K562 (cell line): Measurements from ENCODE around the gene LBHD2. TPM values are rescaled to one million over a fixed set of nuclear protein-coding genes. Genes with fewer than 3 reads are reported as not detected.

Experiments used
- ATAC-seq: fragments of 200-7000 bp; cut with Tn5 transposase; 3 replicates; pipeline ENCODE4 v1.9.1; 2020; ENCODE audit warnings: moderate library complexity
- BruUV-seq: library from RNA; stranded (reverse); fragments of 400-500 nt; replicated peaks from 2 replicates; lab custom pipeline; 2021; lab: Mats Ljungman, UMichigan
- CTCF ChIA-PET: fragments of 300-600 bp; formaldehyde crosslinking; extraction: SDS; loops from one replicate; lab custom pipeline; 2021; ENCODE audit warnings: low intra/inter-chr PET ratio; lab: Yijun Ruan, JAX
- POLR2A ChIA-PET: fragments of 300-600, 350-650 bp; sonication (Branson Sonifier 250); formaldehyde crosslinking; extraction: SDS; loops from one replicate; lab custom pipeline; 2021; ENCODE audit warnings: antibody characterized with exemption, inconsistent platforms; lab: Yijun Ruan, JAX
- DNase-seq, 4 experiments: peaks; one replicate each; pipeline versions ENCODE4 v3.0.0 to v3.0.0-alpha.2; 2011 to 2018; ENCODE audit warnings: low spot score in 3 of 4, mixed read lengths in 3 of 4; ENCODE audit errors: extremely low read depth in 1 of 4
- FAIRE-seq: peaks from 2 replicates; lab custom pipeline; 2011; peaks lifted over from hg19 to GRCh38; lab: Jason Lieb, UNC
- H2AFZ ChIP-seq: 2 replicates; pipeline ENCODE4 v1.6.0; 2011; ENCODE audit warnings: low read depth, low read length, control low read depth, inconsistent platforms
- H3K27ac ChIP-seq: fragments of 200-600 bp; 3 replicates; pipeline ENCODE4 v1.8.0; 2011; ENCODE audit warnings: low read depth, mild to moderate bottlenecking, control low read depth, inconsistent platforms, low read length, moderate library complexity, mixed read lengths; ENCODE audit errors: extremely low read depth
- H3K27me3 ChIP-seq, 2 experiments: fragments of 300-600 bp in 1 of 2; 2 replicates in 1 of 2; 3 replicates in 1 of 2; pipeline versions ENCODE4 v1.6.0 to v1.8.0; 2011; ENCODE audit warnings: inconsistent platforms in 2 of 2, low read length in 2 of 2, mild to moderate bottlenecking in 1 of 2, mixed read lengths in 1 of 2, moderate library complexity in 1 of 2; ENCODE audit not compliant: control insufficient read depth in 2 of 2, insufficient read depth in 2 of 2
- H3K36me3 ChIP-seq: fragments of 300-600 bp; 3 replicates; pipeline ENCODE4 v1.8.0; 2011; ENCODE audit warnings: mild to moderate bottlenecking, low read length, inconsistent platforms; ENCODE audit not compliant: control insufficient read depth, insufficient read depth
- H3K4me1 ChIP-seq, 2 experiments: fragments of 200-600 bp in 1 of 2; replicated peaks in 1 of 2; 2 replicates in 1 of 2; 3 replicates in 1 of 2; pipeline versions ENCODE4 v1.5.1 to v1.8.0; 2011; ENCODE audit warnings: inconsistent platforms in 2 of 2, low read length in 2 of 2, mild to moderate bottlenecking in 1 of 2, mixed read lengths in 1 of 2, moderate library complexity in 1 of 2; ENCODE audit not compliant: control insufficient read depth in 2 of 2, insufficient read depth in 2 of 2
- H3K4me2 ChIP-seq: 2 replicates; pipeline ENCODE4 v1.6.1; 2011; ENCODE audit warnings: low read length, control low read depth, inconsistent platforms, mixed read lengths; ENCODE audit not compliant: insufficient read depth
- H3K4me3 ChIP-seq: fragments of 200-600 bp; sonication (generic), shearing (Covaris generic); 2 replicates; pipeline ENCODE4 v1.5.1; 2016; ENCODE audit warnings: control low read depth, inconsistent platforms
- H3K79me2 ChIP-seq: fragments of 200-600 bp; 3 replicates; pipeline ENCODE4 v1.8.0; 2011; ENCODE audit warnings: low read length, inconsistent platforms; ENCODE audit not compliant: control insufficient read depth, insufficient read depth
- H3K9ac ChIP-seq, 2 experiments: 2 replicates each; pipeline versions ENCODE4 v1.6.0 to v1.6.1; 2011; ENCODE audit warnings: low read depth in 2 of 2, low read length in 2 of 2, control low read depth in 1 of 2, inconsistent platforms in 1 of 2, mild to moderate bottlenecking in 1 of 2, mixed read lengths in 1 of 2; ENCODE audit not compliant: insufficient read depth in 1 of 2
- H3K9me1 ChIP-seq: one replicate; pipeline ENCODE4 v1.6.0; 2011; ENCODE audit warnings: inconsistent platforms, mild to moderate bottlenecking, low read length, moderate library complexity; ENCODE audit not compliant: control insufficient read depth, insufficient read depth
- H3K9me3 ChIP-seq: replicated peaks from 2 replicates; pipeline ENCODE4 v1.5.1; 2011; ENCODE audit warnings: low read depth, low read length, inconsistent platforms; ENCODE audit not compliant: control insufficient read depth, insufficient read depth
- H4K20me1 ChIP-seq: replicated peaks from 2 replicates; pipeline ENCODE4 v1.6.1; 2011; ENCODE audit warnings: low read length, inconsistent platforms, mixed read lengths; ENCODE audit not compliant: control insufficient read depth, insufficient read depth
- USF2 ChIP-seq: sonication (generic); formaldehyde crosslinking; IDR thresholded peaks from 2 replicates; pipeline ENCODE4 v1.5.0; 2020; ENCODE audit warnings: missing genetic modification reagents
- ZBTB33 ChIP-seq: sonication (generic); formaldehyde crosslinking; IDR thresholded peaks from 2 replicates; pipeline ENCODE4 v1.8.1; 2023; ENCODE audit warnings: mild to moderate bottlenecking, missing genetic modification reagents
- WGBS: fragments of 100-300 bp; shearing (Covaris generic); methylation state at CpG from one replicate; pipeline ENCODE4 v1.1.6; 2016; ENCODE audit warnings: low coverage, mixed read lengths; ENCODE audit not compliant: insufficient coverage; ENCODE audit errors: missing lambda C conversion rate; 5-methylcytosine and 5-hydroxymethylcytosine counted together
- in situ Hi-C: fragments of 300-500 bp; cut with MboI; formaldehyde crosslinking; loops from 4 replicates; pipeline ENCODE4 v1.15.0; 2018; ENCODE audit warnings: inconsistent platforms, mixed read lengths
- intact Hi-C: fragments of 100-400 bp; cut with micrococcal nuclease; formaldehyde crosslinking; loops from 2 replicates; pipeline ENCODE4 v1.14.2; 2022
- polyA plus RNA-seq, 8 experiments: library from polyadenylated mRNA; depleted of rRNA in 4 of 8; stranded (reverse) in 5 of 8; unstranded in 3 of 8; fragments of >200 nt; fragmentation: Nextera tagmentation in 2 of 8; fragmentation: Illumina TruSeq in 1 of 8; extraction: Ambion mirVana in 2 of 8; extraction: Trizol in 1 of 8; gene quantifications; 2 replicates each; pipeline versions ENCODE4 v1.2.1 to v1.2.3, GENCODE V29; 2011 to 2014; ENCODE audit warnings: inconsistent platforms in 1 of 8, missing spikeins in 1 of 8
- total RNA-seq, 7 experiments: library from RNA; depleted of rRNA in 6 of 7; stranded (reverse); fragments of >200 nt in 6 of 7; fragmentation: Illumina TruSeq in 2 of 7; extraction: Trizol in 2 of 7; gene quantifications; 2 replicates each; pipeline versions ENCODE4 v1.2.1 to v1.2.3, GENCODE V29; 2011 to 2021; ENCODE audit warnings: low replicate concordance in 1 of 7

Gene LBHD2
- total and polyA plus RNA-seq, 9 of the 15 experiments (the other 6 are each of a cell fraction or from before 2014, with no cell fraction given) = not detected

GRCh38 chr14:103101963-103102688, 18.1 kb downstream of the LBHD2 start:
- H3K36me3 ChIP-seq = peaks cover 6% of the 10 kb centered on the region; the same call in 1 of the 3 replicates
- ChIA-PET CTCF (no interaction called here), POLR2A (no interaction called here)
- 98% methylated on average over 9 of the region's 85 CpGs for WGBS
- no peak overlapping the region for H3K4me2 ChIP-seq
- no peak overlapping the region for H3K27ac ChIP-seq
- in situ Hi-C loops = loop anchor here (10.0 kb wide), 1 partner anchor 193 kb away; no protein-coding TSS in a partner anchor
- DNase-seq = no peak
- TF ChIP-seq USF2 (CRISPR knock-in tag) = no peak
- TF ChIP-seq ZBTB33 (CRISPR knock-in tag) = peak; percentile 93
- H4K20me1 ChIP-seq = no peaks in the 10 kb centered on the region
- peak overlapping the region in 1 of 2 experiments; percentile 36; a peak in 1 of 4 replicates for H3K9ac ChIP-seq
- peaks cover 32 to 92% of the 10 kb centered on the region in 2 experiments for H3K4me1 ChIP-seq
- no TSS peak for BruUV-seq
- H3K9me3 ChIP-seq = no peaks in the 10 kb centered on the region
- no peak for FAIRE-seq
- no peaks in the 10 kb centered on the region for H3K27me3 ChIP-seq
- no peak overlapping the region for H3K4me3 ChIP-seq
- no peaks in the 10 kb centered on the region for H3K9me1 ChIP-seq
- no peak overlapping the region for H2AFZ ChIP-seq
- no peak for ATAC-seq
- intact Hi-C loops = no loop called here
- H3K79me2 ChIP-seq = peaks cover 11% of the 10 kb centered on the region; the same call in 2 of the 3 replicates
